ENCODE data around the gene EMILIN3. TPM values are rescaled to one million over a fixed set of nuclear protein-coding genes. Genes with fewer than 3 reads are reported as not detected.

The EMILIN3 gene
- total and polyA plus RNA-seq, 2 of the 4 experiments (the other 2 are of a cell fraction): under 0.01 to 0.07 TPM

- Histone ChIP-seq H3K4me2 (ENCODE audit: low read depth, low read length) (no peak overlapping the region), H3K27me3 (ENCODE audit: control insufficient read depth, insufficient read depth, low read length) (no peaks in the 10 kb centered on the region), H2AFZ (replicated peaks; ENCODE audit: low read length, poor library complexity) (no peak overlapping the region), H3K56ac (ENCODE audit: extremely low read depth, insufficient read depth, low read length) (no peak overlapping the region), H4K20me1 (ENCODE audit: insufficient read depth, low read length) (peaks cover 32% of the 10 kb centered on the region), H3K27ac (ENCODE audit: insufficient read depth, low read length) (no peak overlapping the region), H4K91ac (ENCODE audit: insufficient read depth, low read depth, low read length) (no peak overlapping the region), H4K5ac (ENCODE audit: low read depth, low read length) (no peak overlapping the region), H2AK5ac (ENCODE audit: low read depth, low read length) (no peak overlapping the region), H3K9me3 (ENCODE audit: control insufficient read depth, insufficient read depth, low read length) (no peaks in the 10 kb centered on the region), H3K23ac (ENCODE audit: low read depth, low read length) (peak overlapping the region; percentile 73; the same call in 1 of the 2 replicates), H3K14ac (replicated peaks; ENCODE audit: low read depth, low read length) (0 out of 2 replicates have a peak overlapping the region, but pooled peaks have one; percentile 78), H3K4me1 (ENCODE audit: control insufficient read depth, insufficient read depth, low read length) (peaks cover 13% of the 10 kb centered on the region), H3K36me3 (ENCODE audit: control insufficient read depth, insufficient read depth, low read length) (no peaks in the 10 kb centered on the region), H3K4ac (ENCODE audit: low read depth, low read length) (no peak overlapping the region; the same call in 1 of the 2 replicates), H3K9me1 (ENCODE audit: insufficient read depth, low read length) (peaks cover 15% of the 10 kb centered on the region), H3K18ac (ENCODE audit: low read depth, low read length) (no peak overlapping the region), H4K8ac (ENCODE audit: low read depth in 2 of 2, low read length in 2 of 2) (no peak overlapping the region), H2BK20ac (ENCODE audit: low read depth, low read length) (no peak overlapping the region; the same call in 1 of the 2 replicates), H3K79me1 (ENCODE audit: low read depth in 1 of 2, low read length in 2 of 2) (peaks cover 12 to 50% of the 10 kb centered on the region in 2 experiments), H3K9ac (ENCODE audit: low read depth, low read length) (no peak overlapping the region), H2BK120ac (ENCODE audit: low read depth, low read length) (no peak overlapping the region), H2BK15ac (ENCODE audit: low read depth, low read length) (no peak overlapping the region), H2AK9ac (replicated peaks; ENCODE audit: low read depth, low read length, poor library complexity) (no peak overlapping the region), H2BK5ac (ENCODE audit: low read depth, low read length, poor library complexity, severe bottlenecking) (peak overlapping the region; percentile 18), H3K4me3 (ENCODE audit: insufficient read depth, low read depth, low read length) (no peak overlapping the region)
- in situ Hi-C loops (cut with MboI; ENCODE audit: low sequenced_read_pairs): no loop called here
- POLR2A ChIA-PET (ENCODE audit: unreplicated experiment): no interaction called here
- ATAC-seq (ENCODE audit: low read depth) (no peak), DNase-seq (no peak)
- BruUV-seq (replicated peaks): no TSS peak
- dilution Hi-C loops (cut with HindIII; ENCODE audit: low sequenced_read_pairs, unreplicated experiment): no loop called here
- TF ChIP-seq CHD1 (IDR thresholded peaks at IDR 0.05; ENCODE audit: low read depth, low read length) (no peak), RAD21 (IDR thresholded peaks at IDR 0.05; ENCODE audit: low read length) (no peak), CEBPB (IDR thresholded peaks at IDR 0.05; ENCODE audit: low read depth, low read length) (no peak), USF2 (IDR thresholded peaks at IDR 0.05; ENCODE audit: low read depth, low read length) (no peak), NFE2L2 (IDR thresholded peaks at IDR 0.05; ENCODE audit: low read depth, low read length) (no peak), BHLHE40 (IDR thresholded peaks at IDR 0.05; ENCODE audit: low read depth, low read length) (no peak), RCOR1 (IDR thresholded peaks at IDR 0.05; ENCODE audit: insufficient replicate concordance, low read length) (no peak), SMC3 (IDR thresholded peaks at IDR 0.05; ENCODE audit: low read depth, low read length) (no peak), RFX5 (IDR thresholded peaks at IDR 0.05; ENCODE audit: low read depth, low read length) (no peak), FOS (IDR thresholded peaks at IDR 0.05; ENCODE audit: low read depth, low read length) (no peak), MXI1 (IDR thresholded peaks at IDR 0.05; ENCODE audit: borderline replicate concordance, low read depth, low read length) (no peak), MAFK (IDR thresholded peaks at IDR 0.05; ENCODE audit: low read depth, low read length) (no peak), POLR2A (IDR thresholded peaks at IDR 0.05; ENCODE audit: low read depth, low read length) (no peak), MAZ (IDR thresholded peaks at IDR 0.05; ENCODE audit: borderline replicate concordance, low read depth, low read length) (no peak)
- TF ChIP-seq, protein P1, sequence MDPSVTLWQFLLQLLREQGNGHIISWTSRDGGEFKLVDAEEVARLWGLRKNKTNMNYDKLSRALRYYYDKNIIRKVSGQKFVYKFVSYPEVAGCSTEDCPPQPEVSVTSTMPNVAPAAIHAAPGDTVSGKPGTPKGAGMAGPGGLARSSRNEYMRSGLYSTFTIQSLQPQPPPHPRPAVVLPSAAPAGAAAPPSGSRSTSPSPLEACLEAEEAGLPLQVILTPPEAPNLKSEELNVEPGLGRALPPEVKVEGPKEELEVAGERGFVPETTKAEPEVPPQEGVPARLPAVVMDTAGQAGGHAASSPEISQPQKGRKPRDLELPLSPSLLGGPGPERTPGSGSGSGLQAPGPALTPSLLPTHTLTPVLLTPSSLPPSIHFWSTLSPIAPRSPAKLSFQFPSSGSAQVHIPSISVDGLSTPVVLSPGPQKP (IDR thresholded peaks at IDR 0.05; ENCODE audit: borderline replicate concordance, low read depth, low read length): no peak
- TF ChIP-seq, protein P2, sequence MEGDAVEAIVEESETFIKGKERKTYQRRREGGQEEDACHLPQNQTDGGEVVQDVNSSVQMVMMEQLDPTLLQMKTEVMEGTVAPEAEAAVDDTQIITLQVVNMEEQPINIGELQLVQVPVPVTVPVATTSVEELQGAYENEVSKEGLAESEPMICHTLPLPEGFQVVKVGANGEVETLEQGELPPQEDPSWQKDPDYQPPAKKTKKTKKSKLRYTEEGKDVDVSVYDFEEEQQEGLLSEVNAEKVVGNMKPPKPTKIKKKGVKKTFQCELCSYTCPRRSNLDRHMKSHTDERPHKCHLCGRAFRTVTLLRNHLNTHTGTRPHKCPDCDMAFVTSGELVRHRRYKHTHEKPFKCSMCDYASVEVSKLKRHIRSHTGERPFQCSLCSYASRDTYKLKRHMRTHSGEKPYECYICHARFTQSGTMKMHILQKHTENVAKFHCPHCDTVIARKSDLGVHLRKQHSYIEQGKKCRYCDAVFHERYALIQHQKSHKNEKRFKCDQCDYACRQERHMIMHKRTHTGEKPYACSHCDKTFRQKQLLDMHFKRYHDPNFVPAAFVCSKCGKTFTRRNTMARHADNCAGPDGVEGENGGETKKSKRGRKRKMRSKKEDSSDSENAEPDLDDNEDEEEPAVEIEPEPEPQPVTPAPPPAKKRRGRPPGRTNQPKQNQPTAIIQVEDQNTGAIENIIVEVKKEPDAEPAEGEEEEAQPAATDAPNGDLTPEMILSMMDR (conservative IDR thresholded peaks at IDR 0.05; ENCODE audit: low read depth, low read length): no peak
- intact Hi-C loops (cut with micrococcal nuclease): no loop called here
- CTCF ChIA-PET: interaction anchor here (0.6 kb wide), 1 partner anchor 33 kb away, joined by 3 read pairs; no protein-coding TSS in a partner anchor
- no CpG with 5 or more reads among the region's 2 CpGs for WGBS, 2 experiments (ENCODE audit: extremely low coverage in 2 of 2, insufficient read length in 1 of 2)
These were observed 52.2 kb downstream of the EMILIN3 start for GRCh38 chr20:41314386-41314785.

Data from IMR-90 (cell line).